CD4-positive, alpha-beta T cell treated with Interleukin-21 for 1 hour (primary cell): Measurements from ENCODE around the gene ZNF467.

Experiments
- DNase-seq: peaks from one replicate; pipeline ENCODE4 v3.0.0-alpha.2; 2020

ZNF467 gene

DNA sequence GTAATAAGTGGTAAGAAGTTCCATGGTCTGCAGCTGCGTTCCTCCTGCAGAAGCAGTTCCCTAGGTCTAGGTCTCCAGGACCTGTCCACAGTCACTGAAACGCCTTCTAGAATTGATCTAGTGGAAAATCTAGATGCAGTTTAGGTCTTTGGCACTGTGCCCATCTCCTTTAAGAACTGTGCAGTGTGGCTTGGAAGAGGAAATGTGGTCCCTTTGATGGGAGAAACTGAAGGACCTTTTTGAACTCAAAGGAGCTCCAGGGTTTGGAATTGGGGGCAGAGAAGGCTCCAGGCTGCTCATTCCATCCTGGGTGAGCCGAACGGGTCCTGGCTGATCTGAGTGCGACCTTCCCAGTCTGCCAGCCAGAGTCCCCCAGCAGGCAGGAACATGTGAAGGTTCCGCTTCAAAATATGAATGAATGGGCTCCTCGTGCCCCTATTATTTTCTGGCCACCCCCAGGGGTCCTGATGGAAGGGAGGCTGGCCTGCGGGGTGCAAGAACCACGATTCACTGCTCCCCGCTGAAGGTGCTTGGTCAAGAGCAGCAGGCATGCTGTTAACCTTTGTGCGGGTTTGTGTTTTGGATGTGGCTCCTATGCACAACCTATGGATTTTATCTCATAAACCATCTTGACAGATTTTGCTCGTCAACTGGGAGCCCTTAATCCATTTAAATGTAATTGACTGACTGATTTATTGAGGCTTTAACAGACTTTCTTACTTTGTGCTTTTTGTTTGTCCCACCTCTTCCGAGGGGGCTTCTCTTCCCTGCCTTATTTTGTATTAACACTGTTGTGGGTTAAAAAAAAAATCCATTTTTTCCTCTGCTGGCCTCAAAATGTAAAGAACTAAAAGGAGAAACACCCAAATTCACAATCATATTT is 36.7 kb downstream of the ZNF467 start:
- DNase-seq = no peak

DNA sequence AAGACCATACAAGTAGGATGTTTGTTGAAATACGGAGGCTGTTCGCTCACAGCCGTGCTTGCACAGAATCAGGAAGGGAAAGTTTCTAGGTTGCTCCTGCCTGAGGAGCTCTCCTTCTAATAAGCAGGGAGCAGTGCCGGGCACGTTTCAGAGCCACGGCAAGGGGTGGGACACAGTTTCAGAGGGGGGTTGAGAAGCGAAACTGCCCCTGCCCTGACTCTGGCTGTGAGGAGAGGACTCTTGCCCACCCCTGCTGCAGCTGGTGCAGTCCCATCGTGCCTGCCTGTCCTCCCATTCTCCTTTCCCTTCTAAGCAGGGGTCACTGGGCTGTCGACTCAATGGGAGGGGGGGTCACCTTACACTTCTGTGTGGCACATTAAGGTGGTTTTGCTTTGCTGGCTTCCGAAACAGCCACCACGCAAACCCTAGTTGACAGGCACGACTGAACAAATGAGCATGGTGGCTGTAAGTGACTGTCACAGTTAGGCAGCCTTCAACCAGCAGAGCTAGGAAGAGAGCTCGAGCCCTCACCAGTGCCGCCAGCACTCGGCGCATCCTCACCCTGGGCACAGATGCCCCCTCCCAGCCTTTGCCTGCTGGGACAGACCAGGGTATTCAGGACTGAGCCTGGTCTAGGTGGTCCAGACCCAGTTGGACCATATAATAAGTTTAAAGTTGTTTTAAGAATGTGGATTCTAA is 37.5 kb downstream of the ZNF467 start:
- DNase-seq = no peak

DNA sequence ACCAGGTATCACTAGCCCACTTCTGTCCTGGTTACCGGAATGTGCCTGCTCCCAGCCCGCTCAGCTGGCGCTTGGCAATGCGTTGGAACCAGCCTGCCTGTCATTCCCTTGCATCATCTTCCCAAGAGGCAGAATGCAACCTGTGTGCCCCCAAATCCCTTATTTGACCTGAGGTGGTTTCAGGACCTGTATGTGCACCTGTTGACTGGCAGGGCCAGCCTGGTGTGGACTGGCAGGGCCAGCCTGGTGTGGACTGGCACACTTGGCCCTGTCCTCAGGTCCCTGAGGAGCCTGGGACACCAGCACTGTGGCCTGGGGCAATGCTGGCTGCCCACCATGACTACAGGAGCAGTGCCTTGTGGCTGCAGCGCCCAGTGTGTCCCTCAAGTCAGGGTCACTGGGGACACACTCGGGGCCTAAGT is 38.2 kb downstream of the ZNF467 start:
- no peak for DNase-seq

DNA sequence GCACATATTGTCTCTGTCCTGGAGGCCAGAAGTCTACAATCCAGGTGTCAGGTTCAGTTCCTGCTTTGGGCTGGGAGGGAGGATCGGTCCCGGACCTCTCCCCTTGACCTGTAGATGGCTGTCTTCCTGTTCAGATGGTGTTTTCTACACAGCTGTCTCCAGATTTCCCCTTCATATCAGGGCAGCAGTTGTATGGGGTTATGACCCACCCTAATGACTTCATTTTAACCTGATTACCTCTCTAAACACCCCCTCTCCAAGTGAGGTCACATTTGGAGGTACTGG is 38.7 kb downstream of the ZNF467 start:
- DNase-seq = no peak

DNA sequence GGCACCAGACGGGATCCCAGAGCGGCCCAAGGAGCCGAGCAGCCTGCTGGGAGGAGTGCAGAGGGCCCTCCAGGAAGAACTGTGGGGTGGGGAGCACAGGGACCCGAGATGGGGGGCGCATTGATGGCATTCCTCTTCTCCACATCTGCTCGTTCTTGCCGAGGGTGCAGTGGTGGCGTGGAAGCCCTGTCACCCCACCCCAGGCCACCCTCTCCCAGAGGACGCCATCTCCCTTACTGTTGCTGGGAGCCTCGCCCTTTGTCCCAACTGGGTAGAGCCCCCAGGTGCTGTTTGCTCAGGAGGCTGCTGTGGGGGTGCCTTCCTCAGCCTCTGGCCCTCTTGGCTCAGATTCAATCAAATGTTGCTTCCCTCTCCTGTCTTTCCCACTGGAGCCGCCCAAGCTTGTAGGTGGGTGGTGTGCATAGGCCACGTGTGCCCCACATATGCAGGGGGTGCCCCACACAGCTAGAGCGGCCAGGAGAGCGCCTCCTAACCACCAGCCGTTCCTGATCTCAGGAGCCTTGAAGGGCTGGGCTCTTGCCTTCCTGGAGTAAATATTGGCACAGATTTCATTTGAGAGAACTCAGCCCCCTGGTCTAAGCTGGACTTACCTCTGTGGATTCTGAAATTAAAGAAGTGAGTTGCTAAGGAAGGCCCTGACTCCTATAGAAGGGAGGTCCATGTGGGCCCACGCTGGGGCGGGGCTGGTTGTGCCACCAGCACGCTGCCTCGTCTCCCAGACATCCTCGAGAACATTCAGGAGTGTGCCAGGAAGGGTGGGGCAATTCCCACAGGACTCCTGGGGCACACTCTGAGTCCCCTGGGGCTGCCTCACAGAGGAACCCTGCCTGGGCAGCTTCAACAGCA is 39.2 kb downstream of the ZNF467 start:
- no peak for DNase-seq

DNA sequence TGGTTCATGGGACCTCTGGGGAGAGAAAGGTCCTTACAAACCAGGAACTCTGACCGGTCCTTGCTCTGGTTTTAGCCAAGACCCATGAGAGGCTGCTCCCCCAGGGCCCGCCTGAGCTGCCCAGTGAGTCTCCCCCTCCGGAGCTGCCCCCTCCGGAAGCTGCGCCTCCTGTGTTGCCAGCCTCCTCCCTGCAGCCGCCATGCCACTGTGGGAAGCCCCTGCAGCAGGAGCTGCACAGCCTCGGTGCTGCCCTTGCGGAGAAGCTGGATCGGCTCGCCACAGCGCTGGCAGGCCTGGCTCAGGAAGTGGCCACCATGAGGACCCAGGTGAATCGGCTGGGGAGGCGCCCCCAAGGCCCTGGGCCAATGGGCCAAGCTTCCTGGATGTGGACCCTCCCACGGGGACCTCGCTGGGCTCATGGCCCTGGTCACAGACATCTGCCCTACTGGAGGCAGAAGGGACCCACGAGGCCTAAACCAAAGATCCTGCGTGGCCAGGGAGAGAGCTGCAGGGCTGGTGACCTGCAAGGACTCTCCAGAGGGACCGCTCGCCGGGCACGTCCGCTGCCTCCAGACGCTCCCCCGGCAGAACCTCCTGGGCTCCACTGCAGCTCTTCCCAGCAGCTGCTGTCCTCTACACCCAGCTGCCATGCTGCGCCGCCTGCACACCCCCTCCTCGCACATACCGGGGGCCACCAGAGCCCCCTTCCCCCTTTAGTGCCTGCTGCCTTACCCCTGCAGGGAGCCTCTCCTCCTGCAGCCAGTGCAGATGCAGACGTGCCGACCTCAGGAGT is 40.1 kb downstream of the ZNF467 start:
- DNase-seq = no peak

DNA sequence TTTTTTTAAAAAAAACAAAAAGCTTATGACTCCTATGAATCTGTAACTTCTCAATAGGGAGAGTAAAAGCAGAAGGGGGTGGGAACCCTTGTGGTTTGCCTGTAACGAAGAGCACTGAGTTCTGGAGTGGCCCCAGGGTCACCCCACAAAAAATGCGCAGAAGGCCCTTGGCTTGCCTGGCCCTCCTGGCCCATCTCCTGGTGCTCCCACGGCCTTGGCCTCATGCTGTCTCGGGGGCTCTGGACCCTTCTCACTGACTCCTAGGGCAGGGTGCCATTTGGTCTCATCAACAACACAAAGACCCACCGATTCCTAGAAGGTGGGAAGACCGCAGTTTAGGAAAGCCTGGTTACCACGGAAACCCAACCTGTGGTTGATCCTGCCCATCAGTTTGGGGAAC is 40.8 kb downstream of the ZNF467 start:
- no peak for DNase-seq

DNA sequence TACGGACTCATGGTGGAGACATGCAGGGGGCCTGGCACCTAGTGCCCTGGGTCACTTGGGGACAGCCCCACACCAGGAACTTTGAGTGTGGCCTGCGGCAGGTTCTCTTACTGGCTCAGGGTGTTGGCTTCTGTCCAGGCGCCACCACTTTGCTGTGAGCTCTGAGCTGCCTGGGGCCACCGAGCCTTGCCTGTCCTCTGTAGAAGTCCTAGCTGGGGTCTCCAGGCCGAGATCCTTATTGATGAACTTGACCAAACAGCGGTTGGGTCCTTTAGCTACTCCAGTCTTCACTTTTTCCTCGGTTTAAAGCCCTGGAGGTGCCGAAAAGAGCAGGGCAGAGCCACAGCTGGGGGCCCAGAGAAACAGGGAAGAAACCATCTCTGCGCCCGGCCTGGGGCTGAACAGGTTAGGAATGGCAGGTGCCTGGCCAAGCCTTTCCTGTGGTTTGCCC is 41.3 kb downstream of the ZNF467 start:
- DNase-seq = no peak

DNA sequence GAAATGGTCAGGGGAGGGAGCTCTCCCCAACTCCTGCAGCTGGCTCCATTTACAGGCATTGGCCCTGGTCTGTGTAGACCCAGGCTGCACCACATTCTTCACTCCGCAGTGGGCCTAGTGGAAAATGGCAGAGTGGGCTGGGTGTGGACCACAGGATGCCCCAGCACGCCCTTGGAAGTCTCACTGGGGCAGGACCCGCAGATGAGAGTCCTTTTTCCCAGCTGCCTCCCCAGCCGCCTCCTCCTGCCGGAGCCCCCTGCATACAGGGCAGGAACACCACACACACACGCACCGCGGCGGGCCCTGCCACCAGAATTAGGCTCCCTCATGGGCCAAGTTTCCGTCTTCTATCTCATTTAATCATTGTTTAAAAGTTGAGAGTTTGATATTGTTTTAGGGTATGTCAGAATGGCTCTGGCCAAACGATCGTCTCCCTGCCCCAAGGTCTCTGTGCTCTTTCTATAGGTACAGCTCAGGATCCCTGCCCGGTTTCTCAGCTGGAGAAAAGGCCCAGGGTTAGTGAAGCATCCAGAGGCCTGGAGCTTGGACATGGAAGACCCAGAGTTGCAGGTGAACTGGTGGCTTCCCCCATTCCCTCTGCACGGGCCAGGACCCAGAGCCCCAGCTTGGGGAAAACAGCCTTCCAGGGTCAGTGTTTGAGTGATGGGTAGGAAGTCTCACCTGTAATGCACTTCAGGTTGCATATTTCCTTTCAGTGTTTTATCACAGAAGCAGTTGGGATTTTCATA is 42.0 kb downstream of the ZNF467 start:
- DNase-seq = no peak

DNA sequence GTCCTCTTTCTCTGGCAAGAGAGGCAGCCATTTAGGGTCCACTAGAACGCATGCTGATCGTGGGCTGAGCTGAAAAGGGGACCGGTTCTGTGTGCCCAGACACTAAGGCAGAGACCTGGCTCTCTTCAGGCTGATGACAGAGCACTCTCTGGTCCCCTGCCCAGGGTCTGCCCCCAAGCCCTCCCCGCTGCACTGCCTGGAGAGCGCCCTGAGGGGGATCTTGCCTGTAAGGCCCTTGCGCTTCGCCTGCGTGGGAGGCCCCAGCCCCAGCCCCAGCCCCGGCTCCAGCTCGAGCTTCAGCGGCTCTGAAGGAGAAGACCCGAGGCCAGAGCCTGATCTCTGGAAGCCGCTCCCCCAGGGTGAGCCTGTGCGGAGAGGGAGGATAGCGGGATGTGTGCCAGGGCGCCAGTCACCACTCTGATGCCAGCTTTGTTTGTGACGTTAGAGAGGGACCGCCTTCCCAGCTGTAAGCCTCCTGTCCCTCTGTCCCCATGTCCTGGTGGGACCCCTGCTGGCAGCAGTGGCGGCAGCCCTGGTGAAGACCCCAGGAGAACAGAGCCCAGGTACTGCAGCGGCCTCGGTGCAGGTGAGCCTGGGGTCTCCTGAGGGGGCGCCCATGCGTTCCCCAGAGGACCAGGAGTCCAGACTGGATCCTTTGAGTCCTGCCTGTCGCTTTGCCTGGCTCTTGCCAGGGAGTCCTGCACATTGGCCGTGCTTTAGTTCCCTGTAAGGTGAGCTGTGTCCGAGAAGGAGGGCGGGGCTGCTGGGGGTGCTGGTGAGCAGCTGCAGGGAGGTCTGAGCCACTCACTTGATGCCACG is 43.2 kb downstream of the ZNF467 start:
- no peak for DNase-seq

DNA sequence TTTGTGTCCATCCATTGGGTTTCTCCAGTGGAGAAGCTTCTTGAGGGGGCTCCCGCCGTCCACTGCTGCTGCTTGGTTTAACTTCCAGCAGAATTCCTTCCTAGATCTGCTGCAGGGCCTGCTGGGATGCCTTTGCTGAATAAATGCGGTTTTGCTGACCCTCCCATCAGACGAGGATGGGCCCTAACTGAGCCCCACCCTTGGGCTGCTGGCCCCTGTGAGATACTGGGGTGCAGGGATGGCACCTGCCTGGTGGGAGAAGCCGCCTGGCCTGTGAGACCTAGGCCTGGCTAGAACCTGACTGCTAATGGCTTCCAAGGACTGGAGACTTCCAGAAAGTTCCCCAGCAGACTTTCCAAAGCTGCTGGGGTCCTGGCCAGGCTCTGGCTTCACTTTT is 43.8 kb downstream of the ZNF467 start:
- no peak for DNase-seq

DNA sequence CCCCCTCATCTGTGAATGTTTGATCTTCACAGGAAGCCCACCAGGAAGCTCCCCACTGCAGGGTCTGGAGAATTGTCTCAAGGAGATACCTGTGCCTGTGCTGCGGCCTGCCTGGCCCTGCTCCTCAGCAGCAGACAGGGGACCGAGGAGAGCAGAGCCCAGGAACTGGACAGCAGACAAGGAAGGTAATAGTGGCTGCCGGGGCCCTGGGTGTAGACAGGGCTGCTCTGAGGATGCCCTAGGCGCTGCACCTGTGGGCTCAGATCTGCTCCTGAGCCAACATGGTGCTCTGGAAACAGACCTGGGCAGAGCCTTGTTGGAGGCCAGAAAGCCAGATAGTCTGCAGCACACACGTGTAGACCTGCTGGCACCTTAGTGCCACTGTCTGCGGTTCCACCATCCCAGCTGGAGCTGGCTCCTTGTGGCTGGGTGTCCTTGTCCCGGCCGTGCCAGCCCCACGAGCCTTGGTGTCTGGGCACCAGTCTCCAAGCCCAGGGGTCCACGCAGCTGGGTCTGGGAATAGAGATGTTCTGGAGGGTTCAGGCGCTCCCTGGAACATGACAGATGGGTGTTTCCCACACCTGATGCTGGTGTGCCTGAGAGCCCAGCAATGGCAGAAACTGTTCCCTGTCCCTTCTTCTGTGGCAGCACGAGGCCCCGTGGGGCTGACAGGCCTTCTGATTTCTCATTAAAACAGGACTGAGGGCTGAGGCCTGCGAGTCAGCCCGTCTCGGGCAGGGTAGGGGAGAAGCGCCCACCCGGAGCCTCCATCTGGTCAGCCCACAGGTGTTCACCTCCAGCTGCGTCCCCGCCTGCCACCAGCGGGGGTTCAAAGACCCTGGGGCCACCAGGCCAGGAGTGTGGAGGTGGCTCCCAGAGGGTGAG is 44.7 kb downstream of the ZNF467 start:
- DNase-seq = no peak

DNA sequence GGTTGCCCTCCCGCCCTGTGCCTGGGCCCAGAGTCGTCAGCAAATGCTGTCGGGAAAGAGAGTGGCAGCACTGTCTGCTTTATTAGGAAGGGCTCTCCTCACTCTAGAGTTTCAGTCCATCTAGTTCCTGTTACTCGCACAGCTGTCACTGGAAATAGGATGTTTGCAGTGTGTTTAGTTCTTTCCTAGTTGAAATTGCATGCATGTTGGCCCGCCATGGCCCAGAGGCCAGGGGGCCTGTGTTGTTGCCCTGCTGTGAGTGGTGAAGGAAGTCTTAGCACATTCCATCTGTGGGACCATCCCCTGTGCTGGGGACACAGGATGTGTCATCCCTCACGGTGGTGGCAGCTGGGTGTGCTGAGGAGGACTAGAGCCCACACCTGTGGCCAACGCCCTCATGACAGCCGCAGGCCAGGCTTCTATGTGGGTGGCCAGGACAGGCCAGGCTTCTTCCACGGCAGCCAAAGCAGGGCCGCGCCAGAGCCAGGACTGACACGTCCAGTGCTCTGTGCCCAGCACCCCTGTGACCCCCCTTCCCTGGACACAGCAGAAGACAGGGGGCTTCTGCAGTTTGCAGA is 45.4 kb downstream of the ZNF467 start:
- no peak for DNase-seq

DNA sequence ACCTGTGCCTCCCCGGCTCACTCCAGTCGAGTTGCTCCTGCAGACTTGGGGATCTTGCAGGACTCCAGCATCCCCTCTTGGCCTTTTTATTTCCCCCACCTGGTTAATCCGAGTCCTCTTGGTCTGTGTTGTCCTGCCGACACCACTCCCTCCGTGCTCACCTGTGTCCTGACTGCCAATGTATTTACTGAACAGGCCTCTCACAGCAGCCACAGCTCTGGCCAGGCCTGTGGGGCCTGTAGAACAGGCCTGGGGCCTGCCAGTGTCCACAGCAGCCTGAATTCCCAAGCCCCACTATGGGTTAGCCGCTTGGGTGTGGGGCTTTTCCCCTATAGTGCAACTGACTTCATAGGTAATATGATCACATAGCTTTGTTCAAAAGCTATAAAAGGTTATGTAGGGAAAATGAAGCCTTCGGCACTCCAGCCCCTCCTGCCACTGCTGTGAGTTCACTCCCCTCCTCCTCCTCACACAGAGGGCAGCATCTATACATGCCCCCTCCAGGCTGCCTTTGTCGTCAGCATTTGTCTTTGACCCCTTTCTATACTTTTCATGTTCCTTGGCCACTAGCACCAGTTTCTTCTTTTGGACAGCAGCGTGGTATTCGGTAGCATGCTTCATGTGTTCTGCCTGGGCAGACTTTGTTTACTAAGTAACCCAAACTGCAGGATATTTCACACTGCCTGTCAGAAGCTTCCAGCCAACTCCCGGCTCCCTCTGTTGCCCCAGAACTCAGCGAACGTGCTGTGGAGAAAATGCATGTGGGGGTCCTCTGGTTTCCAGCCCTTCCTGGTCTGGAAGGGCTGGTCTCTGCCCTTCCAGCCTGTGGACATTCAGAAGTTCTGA is 46.1 kb downstream of the ZNF467 start:
- no peak for DNase-seq

DNA sequence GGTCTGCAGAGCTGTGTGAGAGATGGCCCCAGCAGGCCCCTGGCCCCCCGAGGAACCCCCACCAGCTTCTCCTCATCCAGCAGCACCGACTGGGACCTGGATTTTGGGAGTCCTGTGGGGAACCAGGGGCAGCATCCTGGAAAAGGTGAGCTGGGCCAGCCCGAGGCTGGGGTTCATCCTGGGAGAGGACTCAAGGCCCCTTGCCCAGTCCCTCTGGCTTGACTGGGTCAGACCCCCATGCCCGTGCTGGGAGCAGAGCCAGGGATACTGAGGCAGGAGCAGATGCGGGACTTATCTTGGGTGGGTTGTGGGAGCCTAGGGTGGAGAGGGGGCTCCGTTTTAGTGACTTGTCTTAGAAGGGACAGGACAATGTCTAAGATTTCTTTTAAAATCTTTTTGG is 47.5 kb downstream of the ZNF467 start:
- DNase-seq = no peak

DNA sequence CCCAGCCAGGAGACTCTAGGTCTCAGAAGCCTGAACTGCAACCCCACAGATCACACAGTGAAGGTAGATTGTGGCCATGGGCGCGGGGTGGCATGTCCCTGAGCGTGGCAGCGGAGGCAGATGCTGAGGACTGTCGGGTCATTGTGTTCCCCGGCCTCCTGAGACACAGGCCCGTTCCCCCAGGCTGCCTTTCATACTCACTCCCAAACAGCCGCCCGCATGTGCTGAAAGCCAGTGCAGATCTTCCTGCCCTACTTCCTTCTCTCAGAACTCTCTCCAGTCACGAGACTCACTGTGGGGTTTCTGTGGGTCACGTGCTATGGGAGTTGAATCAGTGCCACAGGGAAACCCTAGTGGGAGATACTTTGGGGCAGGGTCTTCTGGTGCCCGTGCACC is 48.0 kb downstream of the ZNF467 start:
- DNase-seq = no peak

DNA sequence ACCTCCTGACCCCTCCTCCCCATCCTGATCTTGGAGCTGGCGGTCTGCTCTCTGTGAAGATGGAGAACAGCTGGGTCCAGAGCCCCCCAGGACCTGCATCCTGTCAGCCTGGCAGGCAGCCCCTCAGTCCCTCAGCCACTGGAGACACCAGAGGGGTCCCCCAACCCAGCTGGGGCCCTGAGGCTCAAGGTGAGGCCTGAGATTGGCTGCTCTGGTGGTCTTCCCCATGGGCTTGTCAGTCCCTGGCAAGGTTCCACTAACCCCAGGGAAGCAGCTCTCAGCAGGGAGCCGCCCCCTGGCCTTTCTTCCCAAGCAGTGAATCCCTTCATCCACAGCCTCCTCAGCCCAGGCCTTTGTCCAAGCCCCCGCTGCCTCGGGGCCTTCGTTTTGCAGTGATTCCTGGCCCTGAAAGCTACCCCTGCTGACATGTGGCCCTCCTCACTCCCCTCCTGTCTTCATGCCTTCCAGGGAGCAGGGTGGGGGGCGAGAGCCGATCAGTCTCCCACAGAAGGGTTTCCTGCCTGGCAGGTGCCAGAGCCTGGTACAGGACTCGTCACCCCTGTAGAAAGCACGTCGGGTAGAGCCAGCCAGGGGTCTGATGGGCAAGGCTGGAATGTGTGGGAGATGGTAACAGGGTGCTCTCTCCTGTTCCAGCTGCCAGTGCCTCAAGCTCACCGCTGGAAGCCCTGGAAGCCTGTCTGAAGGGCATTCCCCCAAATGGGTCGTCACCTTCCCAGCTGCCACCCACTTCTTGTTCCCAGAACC is 48.5 kb downstream of the ZNF467 start:
- no peak for DNase-seq
